DMS79 (cell line): ENCODE data around the gene LYPD1.
"Not testable (repeated sequence)": the region's sequence is repeated elsewhere in the genome, so short reads cannot be mapped to it uniquely, and the experiment has no call there.

Source experiments
- DNase-seq: peaks from one replicate; lab custom pipeline; 2025; lab: John Stamatoyannopoulos, UW

LYPD1 gene

GRCh38 chr2:132669908-132670495 is at the start of gene LYPD1:
Gene LYPD1, minus strand, starts transcription at chr2:132670205. Its CDS starts 273 bp downstream, at chr2:132669932.
- peak; percentile 54 for DNase-seq

- no peak for DNase-seq
Observed at GRCh38 chr2:132719480-132719879, 49.5 kb upstream of the LYPD1 start.

- DNase-seq, result no peak
Observed at GRCh38 chr2:132716954-132717353, 46.9 kb upstream of the LYPD1 start.

DNA sequence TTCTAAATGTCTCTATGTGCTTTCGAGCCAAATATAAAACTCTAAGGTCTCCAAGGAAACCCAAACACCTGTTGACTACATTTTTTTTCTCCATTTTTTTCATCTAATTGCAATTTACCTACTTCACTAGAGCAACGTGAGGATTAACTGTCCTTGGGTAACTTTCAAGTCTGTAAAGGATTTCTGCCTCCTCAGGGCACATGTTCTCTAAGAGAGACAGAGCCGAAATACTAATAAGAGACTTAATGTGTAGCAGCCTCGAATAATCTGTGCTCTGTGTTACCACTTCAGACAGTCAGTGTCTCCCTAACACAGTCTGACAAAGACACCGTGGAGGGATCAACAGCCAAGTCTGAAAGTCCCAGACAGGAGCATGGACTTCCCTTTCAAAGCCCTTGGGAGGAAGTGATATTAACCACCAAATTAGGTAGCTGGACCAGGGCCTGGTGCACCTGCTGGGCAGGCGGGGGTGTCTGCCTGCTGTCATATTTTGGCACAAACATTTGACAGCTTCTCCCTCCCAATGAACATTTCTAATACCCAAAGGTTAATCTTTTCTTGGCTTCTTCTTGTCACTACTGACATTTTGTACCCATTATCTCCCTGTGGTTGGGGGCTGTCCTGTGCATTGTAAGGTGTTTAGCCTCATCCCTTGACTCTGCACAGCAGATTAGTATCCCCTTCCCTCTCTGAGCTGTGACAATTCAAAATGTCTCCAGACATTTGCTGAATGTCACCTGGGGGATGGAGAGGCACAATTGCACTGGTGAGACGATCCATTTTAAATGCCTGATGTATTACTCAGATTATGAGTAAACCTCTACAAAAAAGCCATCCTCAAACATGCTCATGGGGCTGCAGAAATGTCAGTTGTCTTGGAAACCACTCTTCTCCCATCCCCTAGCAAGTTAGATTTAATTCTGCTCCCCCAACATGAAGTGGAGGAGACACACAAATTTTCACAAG is 45.7 kb upstream of the LYPD1 start:
- no peak for DNase-seq

DNA sequence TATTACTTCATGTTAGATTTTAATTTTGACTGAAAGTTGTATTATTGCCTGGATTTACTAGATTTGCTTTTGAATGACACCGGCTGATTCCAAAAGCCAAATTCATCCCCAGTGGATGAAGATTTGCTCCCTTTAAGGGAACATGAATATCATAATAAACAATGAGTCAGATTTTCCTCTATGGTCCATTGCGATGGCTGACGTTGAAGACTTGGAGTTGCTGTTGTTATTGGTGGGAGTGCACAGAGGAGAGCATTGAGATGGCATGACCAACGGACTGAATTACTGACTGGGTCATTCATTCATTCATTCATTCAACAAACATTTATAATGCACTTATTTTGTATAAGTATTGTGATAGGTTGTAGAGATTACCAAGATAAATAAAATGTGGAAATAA is 33.4 kb upstream of the LYPD1 start:
- no peak for DNase-seq

DNA sequence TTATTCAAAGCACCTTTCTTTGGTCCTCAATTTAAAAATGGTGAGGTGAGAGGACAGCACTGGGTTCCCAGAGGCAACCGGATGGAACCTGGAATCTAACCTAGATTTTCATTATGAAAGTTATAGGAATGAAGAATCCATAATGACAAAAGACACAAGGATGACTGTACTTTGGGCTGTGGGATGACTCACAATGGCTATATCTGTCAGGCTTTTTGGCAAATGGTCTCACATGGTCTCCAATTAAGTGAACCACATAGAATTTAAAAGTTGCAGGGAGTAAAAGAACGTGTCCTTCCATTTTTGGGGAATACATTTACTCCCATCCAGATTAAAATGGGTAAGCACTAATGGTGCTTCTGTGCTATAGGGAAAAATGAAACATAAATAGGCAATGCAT is 31.8 kb upstream of the LYPD1 start:
- no peak for DNase-seq

DNA sequence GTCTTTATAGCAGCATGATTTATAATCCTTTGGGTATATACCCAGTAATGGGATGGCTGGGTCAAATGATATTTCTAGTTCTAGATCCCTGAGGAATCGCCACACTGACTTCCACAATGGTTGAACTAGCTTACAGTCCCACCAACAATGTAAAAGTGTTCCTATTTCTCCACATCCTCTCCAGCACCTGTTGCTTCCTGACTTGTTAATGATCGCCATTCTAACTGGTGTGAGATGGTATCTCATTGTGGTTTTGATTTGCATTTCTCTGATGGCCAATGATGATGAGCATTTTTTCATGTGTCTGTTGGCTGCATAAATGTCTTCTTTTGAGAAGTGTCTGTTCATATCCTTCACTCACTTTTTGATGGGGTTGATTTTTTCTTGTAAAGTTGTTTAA is 29.8 kb upstream of the LYPD1 start:
- DNase-seq, result not testable (repeated sequence)

DNA sequence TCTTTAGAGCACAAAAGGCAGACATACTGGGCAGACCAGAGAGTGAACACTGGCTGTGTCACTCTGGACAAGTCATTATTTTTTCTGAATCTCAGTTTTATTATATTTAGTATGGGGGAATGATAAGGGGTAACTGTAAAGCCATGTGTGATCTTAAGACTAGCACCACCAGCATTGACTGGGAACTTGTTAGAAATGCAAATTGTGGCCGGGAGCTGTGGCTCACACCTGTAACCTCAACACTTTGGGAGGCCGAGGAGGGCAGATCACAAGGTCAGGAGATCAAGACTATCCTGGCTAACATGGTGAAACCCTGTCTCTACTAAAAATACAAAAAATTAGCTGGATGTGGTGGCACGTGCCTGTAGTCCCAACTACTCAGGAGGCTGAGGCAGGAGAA is 28.3 kb upstream of the LYPD1 start:
- DNase-seq, result not testable (repeated sequence)

GRCh38 chr2:132697556-132698205 is 27.7 kb upstream of the LYPD1 start:
- DNase-seq, result no peak

DNA sequence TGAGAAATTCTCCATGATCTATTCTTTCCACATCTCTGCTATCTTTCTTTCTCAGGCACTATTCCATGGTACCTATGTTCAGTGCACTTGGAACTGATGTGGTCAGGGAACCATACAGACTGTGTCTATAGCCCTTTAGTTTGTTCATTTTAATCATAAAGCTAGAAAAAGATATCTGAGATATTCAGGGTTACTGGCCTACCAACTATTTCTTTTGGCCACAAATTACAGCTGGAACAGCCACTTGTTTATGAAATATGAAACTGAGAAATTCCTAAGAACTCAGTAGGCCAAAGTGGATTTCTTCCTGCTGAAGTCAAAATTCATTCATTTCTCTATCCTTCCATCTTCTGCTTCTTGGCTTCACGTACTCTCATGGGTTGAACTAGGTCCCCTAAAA is 22.8 kb upstream of the LYPD1 start:
- DNase-seq, result no peak

- DNase-seq, result no peak
Observed at GRCh38 chr2:132691556-132691955, 21.6 kb upstream of the LYPD1 start.

DNA sequence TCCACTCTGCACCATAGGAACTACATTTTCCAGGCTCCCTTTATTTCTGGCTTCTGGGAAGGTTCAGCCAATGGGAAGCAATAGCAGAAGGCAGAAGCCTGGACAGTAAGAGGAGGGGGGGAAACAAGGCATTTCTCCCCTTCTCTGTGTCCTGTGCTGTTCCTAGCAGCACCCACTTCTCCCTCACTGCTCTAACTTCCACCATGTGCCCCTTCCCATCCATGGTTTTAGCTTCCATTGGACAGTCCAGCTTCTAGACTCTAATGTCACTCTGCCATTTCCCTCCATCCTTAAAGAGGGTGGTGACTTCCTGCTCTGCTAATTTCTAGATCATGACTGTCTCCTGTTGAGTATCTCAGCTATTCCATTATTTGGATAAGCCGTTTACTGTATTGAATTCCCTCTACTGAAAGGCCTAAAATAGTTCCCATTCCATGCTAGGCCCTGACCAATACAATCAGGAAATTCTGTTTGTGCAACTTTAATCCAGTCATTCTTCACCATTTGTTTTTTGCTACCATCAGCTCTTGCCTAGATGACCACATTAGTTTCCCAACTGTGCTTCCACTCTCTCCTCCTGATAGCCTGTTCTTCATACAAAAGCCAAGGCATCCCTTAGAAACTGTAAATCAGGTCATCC is 20.8 kb upstream of the LYPD1 start:
- no peak for DNase-seq

DNA sequence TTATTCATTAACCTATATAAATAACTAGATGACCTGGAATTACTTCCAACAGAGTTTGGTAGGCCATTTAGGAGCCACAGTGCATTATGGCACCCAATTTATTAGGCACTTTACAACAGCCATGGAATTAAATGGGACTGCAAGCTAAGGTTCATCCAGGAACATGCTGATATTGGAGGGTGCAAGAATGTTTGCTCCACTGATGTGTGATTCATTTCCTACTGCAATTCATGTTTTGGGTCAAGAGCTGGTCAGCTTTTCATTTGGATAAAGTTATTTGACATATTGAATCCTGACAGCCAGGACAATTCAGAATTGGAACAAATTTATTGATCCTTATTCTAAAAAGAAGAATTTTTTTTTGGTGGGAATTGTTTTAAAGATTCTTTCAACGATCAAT is 11.8 kb upstream of the LYPD1 start:
- no peak for DNase-seq

DNA sequence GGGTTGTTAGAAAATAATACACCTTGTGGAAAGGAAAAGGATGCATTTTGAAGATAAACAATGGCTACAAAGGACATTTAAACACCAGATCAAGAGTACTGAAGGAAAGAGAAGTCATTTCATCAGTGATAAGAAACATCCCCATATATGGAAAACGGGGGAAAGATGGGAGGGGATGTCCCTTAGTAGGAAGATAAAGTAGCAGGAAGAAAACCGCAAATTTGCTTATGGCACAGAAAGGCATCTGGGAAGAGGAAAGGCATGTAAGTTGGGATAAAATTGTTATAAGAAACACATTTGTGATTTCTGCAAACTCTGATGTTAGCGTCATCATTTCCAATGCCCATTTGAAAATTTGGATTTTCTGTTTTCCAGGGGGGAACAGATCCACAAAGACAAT is 10.5 kb upstream of the LYPD1 start:
- no peak for DNase-seq

GRCh38 chr2:132678483-132678882 is 8.5 kb upstream of the LYPD1 start:
- no peak for DNase-seq

GRCh38 chr2:132677661-132678060 is 7.7 kb upstream of the LYPD1 start:
- no peak for DNase-seq

- no peak for DNase-seq
Observed at GRCh38 chr2:132676999-132677398, 7.0 kb upstream of the LYPD1 start.

DNA sequence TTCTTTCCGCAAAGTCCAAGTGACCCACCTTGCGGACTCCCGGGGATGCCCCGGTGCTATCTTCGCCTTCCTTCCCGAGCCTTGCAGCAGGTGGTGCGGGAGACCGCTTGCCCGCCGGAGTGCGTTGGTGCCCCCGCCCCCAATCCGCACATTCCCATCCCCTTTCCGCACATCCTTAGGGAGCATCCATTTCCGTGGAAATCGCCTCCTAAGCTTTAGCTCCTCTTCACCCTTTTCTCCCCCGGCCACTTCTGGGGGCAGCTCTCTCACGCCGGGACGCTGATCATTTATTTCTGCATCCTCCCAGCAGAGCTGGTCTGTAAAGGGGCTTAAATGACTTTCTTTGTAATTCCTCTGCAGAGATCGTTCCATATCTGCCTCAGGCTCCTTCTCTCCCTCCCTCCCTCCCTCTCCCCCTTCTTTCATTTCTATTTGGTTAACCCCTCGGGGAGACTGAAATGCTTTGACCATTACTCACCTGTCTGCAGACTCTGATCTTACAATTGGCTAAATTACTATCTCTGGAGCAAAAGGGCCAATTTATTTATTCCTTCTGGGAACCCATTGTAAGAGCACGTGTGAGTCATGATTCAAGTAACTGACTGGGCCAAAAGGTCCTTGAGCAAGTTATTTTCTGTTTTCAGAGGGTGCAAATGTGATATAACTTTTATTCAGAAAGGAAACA is 1.3 kb upstream of the LYPD1 start:
- no peak for DNase-seq

GRCh38 chr2:132670496-132671150 is 618 bp upstream of the LYPD1 start:
- peak; percentile 33 for DNase-seq

- peak; percentile 44 for DNase-seq
Observed at GRCh38 chr2:132668987-132669907, 758 bp downstream of the LYPD1 start.
